Keratinocyte (primary cell): Measurements from ENCODE around the gene FABP3.

Experiments used
- EZH2 ChIP-seq: IDR thresholded peaks from one replicate; pipeline ENCODE4 v1.6.1; 2012; ENCODE audit warnings: inconsistent platforms, mild to moderate bottlenecking, low read length, moderate library complexity
- TF ChIP-seq, protein P1 (sequence below), 3 experiments: IDR thresholded peaks in 1 of 3; conservative IDR thresholded peaks in 1 of 3; optimal IDR thresholded peaks in 1 of 3; 2 replicates in 2 of 3; 3 replicates in 1 of 3; pipeline versions ENCODE3 to v1.5.1; 2011; ENCODE audit warnings: low read length in 3 of 3, mild to moderate bottlenecking in 3 of 3, moderate library complexity in 2 of 3, control low read depth in 1 of 3, inconsistent platforms in 1 of 3; ENCODE audit not compliant: insufficient read depth in 2 of 3; ENCODE audit errors: extremely low read depth in 1 of 3

DNA sequence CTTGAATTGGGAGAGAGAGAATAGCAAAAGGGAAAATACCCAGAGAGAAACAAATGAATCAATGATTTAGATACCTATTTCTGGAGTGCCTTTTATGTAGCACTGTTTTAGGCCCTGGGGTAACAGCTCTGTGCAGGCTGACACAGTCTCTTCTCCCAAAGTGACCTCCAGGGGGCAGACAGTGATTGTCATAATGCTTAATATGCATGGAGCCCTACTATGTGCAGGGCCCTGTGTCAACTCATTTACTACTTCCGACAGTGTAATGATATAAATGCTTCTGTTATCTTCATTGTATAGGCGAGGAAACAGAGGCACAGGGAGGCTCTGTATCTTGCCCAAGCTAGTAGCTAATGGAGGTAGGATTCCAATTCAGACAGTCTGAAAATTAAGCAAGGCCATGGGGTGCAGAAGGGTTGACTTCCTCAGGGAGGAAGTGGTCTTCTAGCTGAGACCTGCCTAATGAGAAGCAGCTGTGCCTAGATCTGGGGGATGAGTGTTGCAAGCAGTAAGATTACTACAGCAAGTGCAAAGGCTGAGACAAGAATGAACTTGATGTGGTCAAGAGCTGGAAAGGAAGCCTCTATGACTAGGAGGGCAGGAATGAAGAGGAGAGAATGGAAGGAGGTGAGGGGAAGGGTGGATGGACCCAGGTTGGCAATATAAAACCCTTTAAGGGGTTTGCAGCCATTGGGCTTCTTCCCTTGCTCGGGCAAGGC is 23.9 kb upstream of the FABP3 start:
- TF ChIP-seq EZH2, result no peak
- TF ChIP-seq, protein P1, sequence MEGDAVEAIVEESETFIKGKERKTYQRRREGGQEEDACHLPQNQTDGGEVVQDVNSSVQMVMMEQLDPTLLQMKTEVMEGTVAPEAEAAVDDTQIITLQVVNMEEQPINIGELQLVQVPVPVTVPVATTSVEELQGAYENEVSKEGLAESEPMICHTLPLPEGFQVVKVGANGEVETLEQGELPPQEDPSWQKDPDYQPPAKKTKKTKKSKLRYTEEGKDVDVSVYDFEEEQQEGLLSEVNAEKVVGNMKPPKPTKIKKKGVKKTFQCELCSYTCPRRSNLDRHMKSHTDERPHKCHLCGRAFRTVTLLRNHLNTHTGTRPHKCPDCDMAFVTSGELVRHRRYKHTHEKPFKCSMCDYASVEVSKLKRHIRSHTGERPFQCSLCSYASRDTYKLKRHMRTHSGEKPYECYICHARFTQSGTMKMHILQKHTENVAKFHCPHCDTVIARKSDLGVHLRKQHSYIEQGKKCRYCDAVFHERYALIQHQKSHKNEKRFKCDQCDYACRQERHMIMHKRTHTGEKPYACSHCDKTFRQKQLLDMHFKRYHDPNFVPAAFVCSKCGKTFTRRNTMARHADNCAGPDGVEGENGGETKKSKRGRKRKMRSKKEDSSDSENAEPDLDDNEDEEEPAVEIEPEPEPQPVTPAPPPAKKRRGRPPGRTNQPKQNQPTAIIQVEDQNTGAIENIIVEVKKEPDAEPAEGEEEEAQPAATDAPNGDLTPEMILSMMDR (optimal IDR thresholded peaks at IDR 0.05 in 1 of 3, IDR thresholded peaks at IDR 0.05 in 1 of 3, conservative IDR thresholded peaks at IDR 0.05 in 1 of 3; ENCODE audit: extremely low read depth in 1 of 3, insufficient read depth in 2 of 3, low read length in 3 of 3), result peak; percentile 61 to 81 (median 64)
